HG03039 (cell line): ENCODE data around the gene HAGH.

ENCODE experiments used
- ATAC-seq: cut with Tn5 transposase; IDR thresholded peaks from one replicate; pipeline ENCODE4 v1.9.1; 2021; ENCODE audit warnings: mild to moderate bottlenecking, moderate library complexity; ENCODE audit not compliant: unreplicated experiment

HAGH gene

DNA sequence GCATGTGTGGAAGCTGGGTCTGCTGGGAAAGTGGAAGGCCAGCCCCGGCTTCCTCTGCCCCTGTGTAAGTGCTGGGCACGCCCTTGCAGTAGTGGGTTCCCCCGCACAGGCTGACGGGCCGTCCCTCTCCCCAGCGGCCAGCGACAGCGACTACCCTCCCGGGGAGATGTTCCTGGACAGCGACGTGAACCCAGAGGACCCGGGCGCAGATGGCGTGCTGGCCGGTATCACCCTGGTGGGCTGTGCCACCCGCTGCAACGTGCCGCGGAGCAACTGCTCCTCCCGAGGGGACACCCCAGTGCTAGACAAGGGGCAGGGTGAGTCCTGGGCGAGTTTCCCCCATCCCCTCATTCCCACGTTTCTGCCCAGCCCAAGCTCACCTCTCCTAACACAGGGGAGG is 60.8 kb downstream of the HAGH start:
- ATAC-seq = no peak

DNA sequence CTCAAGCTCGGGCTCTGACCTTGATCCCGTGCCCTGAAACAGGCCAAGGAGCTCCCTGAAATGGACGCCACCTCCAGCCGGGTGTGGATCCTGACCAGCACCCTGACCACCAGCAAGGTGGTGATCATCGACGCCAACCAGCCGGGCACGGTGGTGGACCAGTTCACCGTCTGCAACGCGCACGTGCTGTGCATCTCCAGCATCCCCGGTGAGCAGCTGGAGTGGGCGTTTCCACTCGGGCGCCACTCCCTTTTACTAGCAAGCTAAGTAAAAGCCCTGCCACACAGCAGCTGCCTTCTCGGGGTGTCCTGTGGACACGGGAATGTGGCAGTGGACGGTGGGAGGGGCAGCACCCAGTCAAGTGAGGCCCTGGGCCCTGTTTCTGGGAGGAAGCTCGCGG is 61.7 kb downstream of the HAGH start:
- no peak for ATAC-seq

DNA sequence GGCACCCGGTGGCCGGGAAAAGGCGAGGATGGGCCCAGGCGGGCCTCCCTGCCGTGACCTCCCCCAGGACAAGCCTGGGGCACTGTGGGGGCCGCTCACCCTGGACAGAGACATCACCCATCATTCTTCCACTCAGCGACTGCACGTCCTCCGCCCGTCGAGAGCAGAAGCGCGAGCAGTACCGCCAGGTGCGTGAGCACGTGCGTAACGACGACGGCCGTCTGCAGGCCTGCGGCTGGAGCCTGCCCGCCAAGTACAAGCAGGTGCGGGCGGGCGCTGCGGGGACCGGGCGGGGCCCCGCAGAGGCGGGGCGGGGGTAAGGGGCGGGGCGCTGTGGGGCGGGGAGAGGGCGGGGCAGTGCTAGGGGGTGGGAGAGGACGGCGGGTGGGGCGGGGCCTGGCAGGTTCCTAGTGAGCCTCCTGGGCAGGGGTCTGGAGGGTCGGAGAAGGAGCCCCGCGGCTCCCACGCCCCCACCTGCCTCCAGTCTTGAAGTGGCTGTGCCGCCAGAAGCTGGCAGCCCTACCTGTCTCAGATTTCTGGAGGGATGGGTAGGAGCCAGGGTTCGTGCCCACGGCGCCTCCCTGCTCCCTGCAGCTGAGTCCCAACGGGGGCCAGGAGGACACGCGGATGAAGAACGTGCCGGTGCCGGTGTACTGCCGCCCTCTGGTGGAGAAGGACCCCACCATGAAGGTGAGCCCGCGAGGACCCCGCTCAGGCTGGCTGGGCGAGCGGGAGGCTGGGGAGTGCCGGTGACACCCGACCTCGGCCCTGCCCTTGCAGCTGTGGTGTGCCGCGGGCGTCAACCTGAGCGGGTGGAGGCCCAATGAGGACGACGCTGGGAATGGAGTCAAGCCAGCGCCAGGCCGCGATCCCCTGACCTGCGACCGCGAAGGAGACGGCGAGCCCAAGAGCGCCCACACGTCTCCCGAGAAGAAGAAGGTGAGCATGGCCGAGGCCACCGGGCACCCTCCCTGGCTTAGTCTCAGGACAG is 62.8 kb downstream of the HAGH start:
- ATAC-seq = no peak

DNA sequence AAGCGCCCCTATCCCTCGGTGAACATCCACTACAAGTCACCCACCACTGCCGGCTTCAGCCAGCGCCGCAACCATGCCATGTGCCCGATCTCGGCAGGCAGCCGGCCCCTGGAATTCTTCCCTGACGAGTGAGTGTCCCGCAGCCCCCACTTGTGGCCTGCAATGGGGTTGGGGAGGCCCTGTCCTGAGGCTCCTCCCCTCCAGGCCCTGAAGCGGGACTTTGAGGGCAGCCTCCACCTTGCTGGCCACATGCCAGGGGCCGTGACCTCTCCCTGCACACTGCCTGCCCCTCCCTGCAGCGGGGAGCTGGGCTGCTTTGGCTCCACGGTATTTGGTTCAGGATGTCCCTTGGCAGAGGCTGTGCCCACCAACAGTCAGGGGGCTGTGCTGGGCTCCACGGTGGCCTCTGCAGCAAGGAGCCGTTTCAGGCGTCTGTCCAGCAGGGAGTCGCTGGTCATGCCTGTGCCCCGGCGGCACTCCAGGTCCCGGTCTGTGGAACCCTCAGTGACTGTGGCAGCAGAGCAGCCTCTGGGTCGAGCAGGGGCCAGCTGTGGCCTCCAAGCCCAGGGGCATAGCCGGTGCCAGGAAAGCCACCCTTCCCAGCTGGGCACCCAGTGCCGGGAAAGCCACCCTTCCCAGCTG is 63.6 kb downstream of the HAGH start:
- ATAC-seq = no peak

DNA sequence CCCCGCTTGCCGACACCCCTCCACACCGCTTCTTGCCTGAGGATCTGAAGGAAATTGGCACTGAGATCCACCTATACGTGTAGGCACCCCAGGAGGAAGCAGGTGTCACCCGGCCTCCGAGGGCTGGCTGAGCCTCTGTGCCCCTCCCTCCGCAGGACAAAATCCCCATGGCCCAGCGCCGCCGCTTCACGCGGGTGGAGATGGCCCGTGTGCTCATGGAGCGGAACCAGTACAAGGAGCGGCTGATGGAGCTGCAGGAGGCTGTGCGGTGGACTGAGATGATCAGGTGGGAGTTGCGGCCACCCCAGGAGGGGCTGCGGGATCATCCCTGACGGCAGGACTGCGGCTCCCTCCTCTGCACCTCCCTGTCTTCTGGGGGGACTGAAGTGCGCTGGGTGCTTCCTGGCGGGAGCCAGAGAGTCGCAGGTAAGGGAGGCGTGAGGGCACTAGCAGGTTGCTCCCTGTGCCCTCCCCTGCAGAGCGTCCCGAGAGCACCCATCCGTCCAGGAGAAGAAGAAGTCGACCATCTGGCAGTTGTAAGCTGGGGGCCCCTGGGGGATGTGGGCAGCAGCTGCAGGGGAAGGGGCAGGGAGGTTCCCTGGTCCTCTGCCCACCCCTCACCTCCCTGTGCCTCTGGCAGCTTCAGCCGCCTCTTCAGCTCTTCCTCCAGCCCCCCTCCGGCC is 64.3 kb downstream of the HAGH start:
- ATAC-seq = no peak

DNA sequence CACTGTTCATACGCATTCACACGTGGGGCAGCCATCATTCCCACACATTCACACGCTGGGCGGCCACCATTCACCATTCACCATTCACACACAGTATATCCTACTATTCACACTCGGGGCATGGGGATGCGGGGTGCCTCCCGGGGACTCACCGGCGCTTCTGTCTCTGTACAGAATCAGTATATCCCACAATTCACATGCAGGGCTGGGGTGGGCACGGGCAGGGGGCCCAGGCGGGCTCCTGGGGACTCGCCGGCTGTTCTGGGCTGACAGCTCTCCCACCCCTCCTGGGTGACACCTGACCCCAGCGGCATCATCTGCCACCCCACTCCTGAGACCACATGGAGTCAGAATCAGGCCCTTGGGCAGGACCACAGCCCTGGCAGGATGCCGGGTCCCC is 64.9 kb downstream of the HAGH start:
- ATAC-seq = no peak

DNA sequence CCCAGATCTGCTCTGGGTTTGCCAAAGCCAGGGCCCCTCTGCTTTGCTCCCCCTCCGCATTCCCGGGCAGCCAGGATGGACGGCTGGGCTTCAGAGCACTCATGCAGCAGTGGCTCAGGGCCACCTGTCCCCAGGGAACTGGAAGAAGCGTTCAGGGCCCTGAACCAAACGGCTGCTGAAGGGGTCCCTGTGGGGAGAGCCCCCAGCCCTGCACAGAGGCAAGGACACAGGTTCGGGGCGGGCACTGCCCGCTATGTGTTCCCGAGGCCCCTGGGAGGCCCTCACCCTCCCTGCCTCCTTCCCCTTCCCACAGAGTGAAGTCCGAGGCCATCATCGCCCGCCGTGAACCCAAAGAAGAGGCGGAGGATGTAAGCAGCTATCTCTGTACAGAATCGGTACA is 65.7 kb downstream of the HAGH start:
- ATAC-seq = no peak

DNA sequence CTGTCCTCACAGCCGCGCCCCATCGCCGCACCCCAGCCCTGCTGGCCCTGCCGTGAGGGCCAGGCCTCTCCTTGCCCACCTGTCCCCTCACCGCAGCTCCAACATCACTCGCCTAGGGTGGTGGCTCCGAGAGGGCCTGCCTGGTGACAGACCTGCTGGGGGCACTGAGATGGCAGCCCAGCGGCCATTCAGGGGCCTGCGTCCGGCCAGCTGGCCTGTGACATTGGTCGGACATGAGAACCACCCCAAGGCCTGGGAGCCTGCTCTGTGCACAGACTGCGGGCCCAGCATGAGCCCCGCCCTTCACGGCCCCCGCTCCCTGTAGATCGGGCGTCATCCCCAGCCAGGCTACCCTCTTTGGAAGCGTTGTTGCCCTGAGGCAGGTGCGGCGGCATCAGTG is 67.1 kb downstream of the HAGH start:
- ATAC-seq = no peak

DNA sequence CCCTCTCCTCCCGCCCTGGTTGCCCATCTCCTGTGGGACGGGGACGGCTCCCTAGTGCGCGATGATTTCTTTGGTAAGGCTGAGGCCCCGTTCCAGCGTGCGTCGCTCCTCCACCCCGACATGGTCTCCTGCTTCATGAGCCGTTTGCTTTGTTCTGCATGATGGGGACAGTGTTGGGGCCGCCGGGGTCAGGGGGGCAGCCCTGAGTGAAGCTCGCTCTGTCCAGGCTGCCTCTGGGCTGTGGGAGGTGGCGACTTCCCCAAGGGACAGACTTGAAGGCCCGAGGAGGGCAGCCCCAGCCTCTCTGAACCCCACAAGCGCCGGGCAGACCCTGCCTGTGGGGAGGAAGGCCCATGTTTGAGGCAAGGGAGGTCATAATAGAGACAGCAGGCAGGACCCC is 67.7 kb downstream of the HAGH start:
- no peak for ATAC-seq

DNA sequence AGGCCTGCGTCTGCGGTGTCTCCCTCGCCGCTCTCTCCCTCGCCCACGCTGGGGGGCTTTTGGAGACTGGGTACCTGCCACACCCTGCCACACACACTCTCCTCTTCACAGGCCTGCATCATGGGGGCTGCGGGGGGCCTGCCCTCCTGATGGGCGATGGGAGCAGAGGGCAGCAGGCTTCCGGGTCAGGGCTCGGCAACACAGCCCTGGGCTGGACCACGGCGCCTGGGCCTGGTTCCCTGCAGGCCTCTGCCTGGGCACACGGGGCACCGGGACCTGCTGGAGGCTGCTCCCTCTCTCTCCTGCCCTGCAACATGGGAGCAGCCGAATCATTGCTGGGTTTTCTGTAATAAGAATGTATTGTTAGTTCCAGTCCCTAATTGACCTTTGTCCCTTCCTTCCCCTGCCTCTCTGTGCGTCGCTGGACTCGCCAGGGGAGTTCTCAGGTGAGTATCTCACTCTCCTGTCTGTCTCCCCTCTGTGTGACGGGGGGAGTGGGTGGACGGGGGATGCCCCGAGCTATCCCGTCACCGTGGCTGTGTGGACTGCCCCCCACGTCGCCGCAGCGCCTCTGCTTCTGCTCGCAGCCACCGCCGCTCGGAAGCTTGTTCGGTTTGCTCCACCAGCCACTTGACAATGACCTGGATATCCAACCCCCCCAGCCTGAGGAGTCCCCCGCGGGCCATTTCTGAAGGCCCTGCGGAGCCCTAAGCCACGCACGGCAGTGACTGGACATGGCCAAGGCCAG is 68.7 kb downstream of the HAGH start:
- ATAC-seq = no peak
